ENCODE results near the gene C6orf118. TPM values are rescaled to one million over a fixed set of nuclear protein-coding genes. Genes with fewer than 3 reads are reported as not detected.

The C6orf118 gene
- total and polyA plus RNA-seq, 10 of the 15 experiments (the other 5 are each of a cell fraction or from before 2014, with no cell fraction given), result not detected

DNA sequence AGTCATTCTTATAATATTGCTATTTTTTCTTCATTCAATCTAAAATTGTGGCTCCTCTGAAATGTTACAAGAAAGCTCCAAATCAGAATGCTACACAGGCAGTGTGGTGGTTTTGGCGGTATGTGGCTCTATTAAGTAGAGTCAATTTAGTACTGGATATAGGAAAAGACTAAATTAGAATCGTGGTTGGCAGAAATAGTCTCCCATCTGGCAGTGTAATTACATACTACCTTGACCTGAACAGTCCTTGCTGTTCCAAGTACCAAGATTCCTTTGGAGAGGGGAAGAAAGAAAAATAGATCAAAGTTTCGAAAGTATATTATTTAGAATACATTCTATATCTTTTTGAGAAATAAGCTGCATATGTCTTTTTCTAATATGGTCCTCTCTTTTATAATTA lies 78.2 kb downstream of the C6orf118 start (continued):
- TF ChIP-seq, protein P1, sequence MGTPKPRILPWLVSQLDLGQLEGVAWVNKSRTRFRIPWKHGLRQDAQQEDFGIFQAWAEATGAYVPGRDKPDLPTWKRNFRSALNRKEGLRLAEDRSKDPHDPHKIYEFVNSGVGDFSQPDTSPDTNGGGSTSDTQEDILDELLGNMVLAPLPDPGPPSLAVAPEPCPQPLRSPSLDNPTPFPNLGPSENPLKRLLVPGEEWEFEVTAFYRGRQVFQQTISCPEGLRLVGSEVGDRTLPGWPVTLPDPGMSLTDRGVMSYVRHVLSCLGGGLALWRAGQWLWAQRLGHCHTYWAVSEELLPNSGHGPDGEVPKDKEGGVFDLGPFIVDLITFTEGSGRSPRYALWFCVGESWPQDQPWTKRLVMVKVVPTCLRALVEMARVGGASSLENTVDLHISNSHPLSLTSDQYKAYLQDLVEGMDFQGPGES (IDR thresholded peaks at IDR 0.05), result no peak
- TF ChIP-seq CREM (IDR thresholded peaks at IDR 0.05; ENCODE audit: low read depth), result no peak
- TF ChIP-seq, protein P2, sequence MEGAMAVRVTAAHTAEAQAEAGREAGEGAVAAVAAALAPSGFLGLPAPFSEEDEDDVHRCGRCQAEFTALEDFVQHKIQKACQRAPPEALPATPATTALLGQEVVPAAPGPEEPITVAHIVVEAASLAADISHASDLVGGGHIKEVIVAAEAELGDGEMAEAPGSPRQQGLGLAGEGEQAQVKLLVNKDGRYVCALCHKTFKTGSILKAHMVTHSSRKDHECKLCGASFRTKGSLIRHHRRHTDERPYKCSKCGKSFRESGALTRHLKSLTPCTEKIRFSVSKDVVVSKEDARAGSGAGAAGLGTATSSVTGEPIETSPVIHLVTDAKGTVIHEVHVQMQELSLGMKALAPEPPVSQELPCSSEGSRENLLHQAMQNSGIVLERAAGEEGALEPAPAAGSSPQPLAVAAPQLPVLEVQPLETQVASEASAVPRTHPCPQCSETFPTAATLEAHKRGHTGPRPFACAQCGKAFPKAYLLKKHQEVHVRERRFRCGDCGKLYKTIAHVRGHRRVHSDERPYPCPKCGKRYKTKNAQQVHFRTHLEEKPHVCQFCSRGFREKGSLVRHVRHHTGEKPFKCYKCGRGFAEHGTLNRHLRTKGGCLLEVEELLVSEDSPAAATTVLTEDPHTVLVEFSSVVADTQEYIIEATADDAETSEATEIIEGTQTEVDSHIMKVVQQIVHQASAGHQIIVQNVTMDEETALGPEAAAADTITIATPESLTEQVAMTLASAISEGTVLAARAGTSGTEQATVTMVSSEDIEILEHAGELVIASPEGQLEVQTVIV (IDR thresholded peaks at IDR 0.05; ENCODE audit: borderline replicate concordance, partially characterized antibody), result no peak

Measured in GM12878 (cell line).